A549 (cell line): ENCODE data around the gene FLYWCH1. TPM values are rescaled to one million over a fixed set of nuclear protein-coding genes. Genes with fewer than 3 reads are reported as not detected.

Experiments
- ATAC-seq, 2 experiments: fragments of 200-7000 bp in 1 of 2; fragments of >200 bp in 1 of 2; cut with Nextera tagmentation in 1 of 2; cut with Tn5 transposase in 1 of 2; 3 replicates each; pipeline versions ENCODE4 v1.8.0 to v1.9.1; 2018 to 2020; ENCODE audit warnings: mild to moderate bottlenecking in 1 of 2, moderate library complexity in 1 of 2
- CTCF ChIA-PET: fragments of 300-600 bp; sonication (Branson Sonifier 250); formaldehyde crosslinking; extraction: SDS; loops from one replicate; lab custom pipeline; 2021; ENCODE audit warnings: antibody characterized with exemption, inconsistent platforms; lab: Yijun Ruan, JAX
- POLR2A ChIA-PET: fragments of 350-600 bp; formaldehyde crosslinking; extraction: SDS; loops from one replicate; lab custom pipeline; 2021; ENCODE audit warnings: antibody characterized with exemption, inconsistent platforms; lab: Yijun Ruan, JAX
- DNase-seq, 2 experiments: peaks; one replicate each; pipeline versions ENCODE4 v3.0.0 to v3.0.0-alpha.2; 2011 to 2016; ENCODE audit warnings: low read depth in 1 of 2, low spot score in 1 of 2
- FAIRE-seq: peaks from 2 replicates; lab custom pipeline; 2011; peaks lifted over from hg19 to GRCh38; lab: Jason Lieb, UNC
- H3K27ac ChIP-seq, 2 experiments: fragments of >200 bp; sonication (Bioruptor Twin); formaldehyde crosslinking; 3 replicates each; pipeline ENCODE4 v1.5.1; 2016 to 2017
- H3K4me1 ChIP-seq: fragments of >200 bp; sonication (Bioruptor Twin); formaldehyde crosslinking; 3 replicates; pipeline ENCODE4 v1.6.1; 2016
- H3K4me2 ChIP-seq: fragments of >200 bp; sonication (Bioruptor Twin); formaldehyde crosslinking; 3 replicates; pipeline ENCODE4 v1.6.1; 2016
- H3K4me3 ChIP-seq: fragments of >200 bp; sonication (Bioruptor Twin); formaldehyde crosslinking; 3 replicates; pipeline ENCODE4 v1.5.1; 2016
- H3K9me3 ChIP-seq: fragments of >200 bp; sonication (Bioruptor Twin); formaldehyde crosslinking; 3 replicates; pipeline ENCODE4 v1.6.1; 2016
- BHLHE40 ChIP-seq: IDR thresholded peaks from 2 replicates; pipeline ENCODE4 v1.6.1; 2012; ENCODE audit warnings: low read depth, low read length, inconsistent platforms
- EHF ChIP-seq: fragments of 250-450 bp; sonication (Bioruptor Pico); IDR thresholded peaks from 2 replicates; pipeline ENCODE4 v1.5.0; 2020; ENCODE audit warnings: mild to moderate bottlenecking
- EP300 ChIP-seq, 2 experiments: fragments of >200 bp; sonication (Bioruptor Twin); formaldehyde crosslinking; IDR thresholded peaks; 2 replicates in 1 of 2; 3 replicates in 1 of 2; pipeline ENCODE4 v1.6.1; 2016 to 2017
- ESRRA ChIP-seq: fragments of 150-350 bp; IDR thresholded peaks from 2 replicates; pipeline ENCODE4 v1.6.1; 2014; ENCODE audit warnings: mild to moderate bottlenecking, low read length, borderline replicate concordance
- FOSB ChIP-seq: fragments of 250-450 bp; sonication (Bioruptor Pico); IDR thresholded peaks from 2 replicates; pipeline ENCODE4 v1.5.0; 2020; ENCODE audit warnings: mild to moderate bottlenecking, moderate library complexity
- HOXB13 ChIP-seq: fragments of 250-450 bp; sonication (Bioruptor Pico); IDR thresholded peaks from 2 replicates; pipeline ENCODE4 v1.5.0; 2020; ENCODE audit warnings: low read depth, mild to moderate bottlenecking, moderate library complexity
- KDM1A ChIP-seq: fragments of 200-600 bp; sonication (generic); IDR thresholded peaks from 2 replicates; pipeline ENCODE4 v1.6.1; 2016; ENCODE audit warnings: low read depth, mild to moderate bottlenecking
- MAX ChIP-seq: IDR thresholded peaks from 2 replicates; pipeline ENCODE4 v1.6.1; 2012
- MYC ChIP-seq: IDR thresholded peaks from 2 replicates; pipeline ENCODE4 v1.6.1; 2012; ENCODE audit warnings: mild to moderate bottlenecking, inconsistent platforms, low read length, improper control_type of control experiment, borderline replicate concordance
- NPAS2 ChIP-seq: fragments of 250-450 bp; sonication (Bioruptor Pico); IDR thresholded peaks from 2 replicates; pipeline ENCODE4 v1.8.0; 2022; ENCODE audit warnings: mild to moderate bottlenecking, moderate library complexity, borderline replicate concordance
- NR3C1 ChIP-seq: fragments of >200 bp; sonication (Bioruptor Twin); formaldehyde crosslinking; IDR thresholded peaks from 3 replicates; pipeline ENCODE4 v1.6.1; 2017
- PBX3 ChIP-seq: IDR thresholded peaks from 2 replicates; pipeline ENCODE4 v1.6.1; 2012
- POLR2A ChIP-seq: IDR thresholded peaks from 2 replicates; pipeline ENCODE4 v1.6.1; 2012; ENCODE audit warnings: mild to moderate bottlenecking, low read length
- SMC3 ChIP-seq: fragments of >200 bp; sonication (Bioruptor Twin); formaldehyde crosslinking; IDR thresholded peaks from 3 replicates; pipeline ENCODE4 v1.6.1; 2018; ENCODE audit warnings: inconsistent platforms
- SREBF2 ChIP-seq: fragments of 450-650 bp; IDR thresholded peaks from 2 replicates; pipeline ENCODE4 v1.6.1; 2014; ENCODE audit warnings: mild to moderate bottlenecking, moderate library complexity
- TFCP2L1 ChIP-seq: fragments of 250-450 bp; sonication (Bioruptor Pico); IDR thresholded peaks from 2 replicates; pipeline ENCODE4 v1.5.0; 2021; ENCODE audit warnings: mild to moderate bottlenecking
- TP53 ChIP-seq: fragments of 250-450 bp; sonication (Bioruptor Pico); IDR thresholded peaks from 2 replicates; pipeline ENCODE4 v1.5.0; 2021; ENCODE audit warnings: mild to moderate bottlenecking, moderate library complexity
- ZC3H11A ChIP-seq: fragments of 450-650 bp; IDR thresholded peaks from 2 replicates; pipeline ENCODE4 v1.6.1; 2014; ENCODE audit warnings: antibody characterized with exemption, mild to moderate bottlenecking
- ZNF302 ChIP-seq: fragments of 250-450 bp; sonication (Bioruptor Pico); IDR thresholded peaks from 2 replicates; pipeline ENCODE4 v1.9.0; 2021; ENCODE audit warnings: inconsistent platforms, mild to moderate bottlenecking, moderate library complexity
- ZSCAN20 ChIP-seq: fragments of 250-450 bp; sonication (Bioruptor Pico); IDR thresholded peaks from 2 replicates; pipeline ENCODE4 v1.8.0; 2022; ENCODE audit warnings: mild to moderate bottlenecking, moderate library complexity
- WGBS: methylation state at CpG from one replicate; pipeline ENCODE4 v1.1.6; 2017; ENCODE audit errors: missing lambda C conversion rate; 5-methylcytosine and 5-hydroxymethylcytosine counted together
- polyA plus RNA-seq, 4 experiments: library from polyadenylated mRNA; depleted of rRNA in 3 of 4; stranded (reverse); fragments of >200 nt; fragmentation: RNase III in 1 of 4; extraction: RNeasy Plus Mini Kit Qiagen cat#74134 plus additional on column Dnase treatment in 1 of 4; gene quantifications; 2 replicates in 3 of 4; 3 replicates in 1 of 4; pipeline ENCODE4 v1.2.3, GENCODE V29; 2011 to 2017
- TF ChIP-seq, protein P1 (sequence below): fragments of 200-600 bp; sonication (generic); IDR thresholded peaks from 2 replicates; pipeline ENCODE4 v1.6.1; 2016; ENCODE audit warnings: antibody characterized with exemption, mild to moderate bottlenecking, moderate library complexity
- TF ChIP-seq, protein P2 (sequence below): fragments of 150-350 bp; IDR thresholded peaks from 2 replicates; pipeline ENCODE4 v1.6.1; 2014; ENCODE audit warnings: low read depth, mild to moderate bottlenecking, low read length
- TF ChIP-seq, protein P3 (sequence below): fragments of 250-450 bp; sonication (Bioruptor Pico); IDR thresholded peaks from 2 replicates; pipeline ENCODE4 v1.5.0; 2021; ENCODE audit warnings: mild to moderate bottlenecking, moderate library complexity, borderline replicate concordance

Gene FLYWCH1
- polyA plus RNA-seq, 2 of the 4 experiments (the other 2 are of a cell fraction), result 9.3 to 22.5 TPM

GRCh38 chr16:2933701-2934100, 22.0 kb downstream of the FLYWCH1 start (continued):
- TF ChIP-seq, protein P1, sequence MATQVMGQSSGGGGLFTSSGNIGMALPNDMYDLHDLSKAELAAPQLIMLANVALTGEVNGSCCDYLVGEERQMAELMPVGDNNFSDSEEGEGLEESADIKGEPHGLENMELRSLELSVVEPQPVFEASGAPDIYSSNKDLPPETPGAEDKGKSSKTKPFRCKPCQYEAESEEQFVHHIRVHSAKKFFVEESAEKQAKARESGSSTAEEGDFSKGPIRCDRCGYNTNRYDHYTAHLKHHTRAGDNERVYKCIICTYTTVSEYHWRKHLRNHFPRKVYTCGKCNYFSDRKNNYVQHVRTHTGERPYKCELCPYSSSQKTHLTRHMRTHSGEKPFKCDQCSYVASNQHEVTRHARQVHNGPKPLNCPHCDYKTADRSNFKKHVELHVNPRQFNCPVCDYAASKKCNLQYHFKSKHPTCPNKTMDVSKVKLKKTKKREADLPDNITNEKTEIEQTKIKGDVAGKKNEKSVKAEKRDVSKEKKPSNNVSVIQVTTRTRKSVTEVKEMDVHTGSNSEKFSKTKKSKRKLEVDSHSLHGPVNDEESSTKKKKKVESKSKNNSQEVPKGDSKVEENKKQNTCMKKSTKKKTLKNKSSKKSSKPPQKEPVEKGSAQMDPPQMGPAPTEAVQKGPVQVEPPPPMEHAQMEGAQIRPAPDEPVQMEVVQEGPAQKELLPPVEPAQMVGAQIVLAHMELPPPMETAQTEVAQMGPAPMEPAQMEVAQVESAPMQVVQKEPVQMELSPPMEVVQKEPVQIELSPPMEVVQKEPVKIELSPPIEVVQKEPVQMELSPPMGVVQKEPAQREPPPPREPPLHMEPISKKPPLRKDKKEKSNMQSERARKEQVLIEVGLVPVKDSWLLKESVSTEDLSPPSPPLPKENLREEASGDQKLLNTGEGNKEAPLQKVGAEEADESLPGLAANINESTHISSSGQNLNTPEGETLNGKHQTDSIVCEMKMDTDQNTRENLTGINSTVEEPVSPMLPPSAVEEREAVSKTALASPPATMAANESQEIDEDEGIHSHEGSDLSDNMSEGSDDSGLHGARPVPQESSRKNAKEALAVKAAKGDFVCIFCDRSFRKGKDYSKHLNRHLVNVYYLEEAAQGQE, result no peak

- Histone ChIP-seq H3K4me2 (no peak overlapping the region), H3K9me3 (no peaks in the 10 kb centered on the region), H3K4me3 (no peak overlapping the region), H3K27ac (no peak overlapping the region), H3K4me1 (no peaks in the 10 kb centered on the region)
- ChIA-PET POLR2A (no interaction called here), CTCF (interaction anchor here (0.7 to 19.4 kb wide), 3 partner anchors 6 to 67 kb away, joined by 3 to 190 read pairs (median 3); no protein-coding TSS in a partner anchor)
- ATAC-seq (no peak), DNase-seq (no peak), FAIRE-seq (no peak)
- WGBS, result 86% methylated on average over 15 of the region's 15 CpGs
- TF ChIP-seq ZSCAN20 (CRISPR knock-in tag) (no peak), SREBF2 (no peak), PBX3 (no peak)
Observed at GRCh38 chr16:2934450-2934849, 22.7 kb downstream of the FLYWCH1 start.

DNA sequence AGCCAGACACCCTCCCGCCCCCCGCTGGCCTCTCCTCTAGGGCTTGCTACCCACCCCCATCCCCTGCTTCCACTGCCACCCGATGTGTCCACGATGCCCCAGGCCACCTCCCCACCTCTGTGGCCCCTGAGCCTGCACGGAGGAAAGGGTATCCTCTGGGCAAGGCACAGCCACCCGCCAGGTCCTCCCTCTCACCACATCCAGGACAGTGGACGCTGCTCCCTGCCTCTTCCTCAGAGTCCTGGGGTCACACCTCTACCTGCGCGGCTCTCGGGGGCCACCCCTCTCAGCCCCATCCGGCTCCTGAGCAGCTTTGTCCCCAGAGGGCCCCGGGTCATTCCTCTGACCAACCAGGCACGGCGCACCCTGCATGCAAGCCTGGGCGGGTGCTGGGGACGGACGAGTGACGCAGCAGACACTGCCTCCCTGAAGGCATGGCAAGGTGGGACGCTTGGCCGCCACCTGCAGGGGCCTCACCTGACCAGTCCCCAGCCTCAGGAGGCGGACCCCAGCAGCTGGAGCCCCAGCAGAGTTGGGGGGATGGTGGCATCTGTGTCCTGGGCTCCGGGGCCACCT, 24.8 kb downstream of the FLYWCH1 start:
- TF ChIP-seq TFCP2L1 (CRISPR knock-in tag) (no peak), MYC (no peak), NR3C1 (no peak), POLR2A (no peak), ZC3H11A (no peak), SMC3 (no peak), SREBF2 (no peak), MAX (no peak), HOXB13 (no peak), PBX3 (no peak)
- TF ChIP-seq, protein P2, sequence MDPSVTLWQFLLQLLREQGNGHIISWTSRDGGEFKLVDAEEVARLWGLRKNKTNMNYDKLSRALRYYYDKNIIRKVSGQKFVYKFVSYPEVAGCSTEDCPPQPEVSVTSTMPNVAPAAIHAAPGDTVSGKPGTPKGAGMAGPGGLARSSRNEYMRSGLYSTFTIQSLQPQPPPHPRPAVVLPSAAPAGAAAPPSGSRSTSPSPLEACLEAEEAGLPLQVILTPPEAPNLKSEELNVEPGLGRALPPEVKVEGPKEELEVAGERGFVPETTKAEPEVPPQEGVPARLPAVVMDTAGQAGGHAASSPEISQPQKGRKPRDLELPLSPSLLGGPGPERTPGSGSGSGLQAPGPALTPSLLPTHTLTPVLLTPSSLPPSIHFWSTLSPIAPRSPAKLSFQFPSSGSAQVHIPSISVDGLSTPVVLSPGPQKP, result no peak
- TF ChIP-seq, all 56 proteins: peak for 0
- no peaks in the 10 kb centered on the region for H3K4me1 ChIP-seq
- H3K4me2 ChIP-seq, result no peak overlapping the region
- H3K27ac ChIP-seq, result no peak overlapping the region
- no peak for DNase-seq
- H3K4me3 ChIP-seq, result no peak overlapping the region
- H3K9me3 ChIP-seq, result no peaks in the 10 kb centered on the region
- FAIRE-seq, result no peak
- POLR2A ChIA-PET, result no interaction called here
- 75% methylated on average over 9 of the region's 22 CpGs for WGBS
- no peak for ATAC-seq
- CTCF ChIA-PET, result interaction anchor here (0.8 to 19.4 kb wide), 3 partner anchors 8 to 25 kb away, joined by 3 to 190 read pairs (median 5); no protein-coding TSS in a partner anchor

- ATAC-seq, result no peak; a peak in 1 of 6 replicates
- H3K9me3 ChIP-seq, result no peaks in the 10 kb centered on the region
- 96% methylated on average over 21 of the region's 24 CpGs for WGBS
- no peak overlapping the region for H3K4me2 ChIP-seq
- H3K4me3 ChIP-seq, result no peak overlapping the region
- no peaks in the 10 kb centered on the region for H3K4me1 ChIP-seq
- POLR2A ChIA-PET, result no interaction called here
- no peak overlapping the region for H3K27ac ChIP-seq
- CTCF ChIA-PET, result interaction anchor here (0.6 to 19.4 kb wide), 4 partner anchors 9 to 55 kb away, joined by 3 to 190 read pairs (median 4); no protein-coding TSS in a partner anchor
- no peak for FAIRE-seq
- DNase-seq, result no peak
- TF ChIP-seq ESRRA (no peak), FOSB (CRISPR knock-in tag) (no peak), EP300 (IDR thresholded peaks at IDR 0.05) (no peak), ZSCAN20 (CRISPR knock-in tag) (no peak), BHLHE40 (no peak), TP53 (no peak), NPAS2 (CRISPR knock-in tag) (no peak), EHF (CRISPR knock-in tag) (no peak), KDM1A (no peak), ZNF302 (CRISPR knock-in tag) (no peak), NR3C1 (no peak)
- TF ChIP-seq, protein P3, sequence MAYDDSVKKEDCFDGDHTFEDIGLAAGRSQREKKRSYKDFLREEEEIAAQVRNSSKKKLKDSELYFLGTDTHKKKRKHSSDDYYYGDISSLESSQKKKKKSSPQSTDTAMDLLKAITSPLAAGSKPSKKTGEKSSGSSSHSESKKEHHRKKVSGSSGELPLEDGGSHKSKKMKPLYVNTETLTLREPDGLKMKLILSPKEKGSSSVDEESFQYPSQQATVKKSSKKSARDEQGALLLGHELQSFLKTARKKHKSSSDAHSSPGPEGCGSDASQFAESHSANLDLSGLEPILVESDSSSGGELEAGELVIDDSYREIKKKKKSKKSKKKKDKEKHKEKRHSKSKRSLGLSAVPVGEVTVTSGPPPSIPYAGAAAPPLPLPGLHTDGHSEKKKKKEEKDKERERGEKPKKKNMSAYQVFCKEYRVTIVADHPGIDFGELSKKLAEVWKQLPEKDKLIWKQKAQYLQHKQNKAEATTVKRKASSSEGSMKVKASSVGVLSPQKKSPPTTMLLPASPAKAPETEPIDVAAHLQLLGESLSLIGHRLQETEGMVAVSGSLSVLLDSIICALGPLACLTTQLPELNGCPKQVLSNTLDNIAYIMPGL (CRISPR knock-in tag), result no peak
Observed at GRCh38 chr16:2937170-2937569, 25.4 kb downstream of the FLYWCH1 start.
